ENCODE results near the gene ALG1L2. TPM values are rescaled to one million over a fixed set of nuclear protein-coding genes. Genes with fewer than 3 reads are reported as not detected.
"Not testable (repeated sequence)": the region's sequence is repeated elsewhere in the genome, so short reads cannot be mapped to it uniquely, and the experiment has no call there.

ALG1L2 gene
- total and polyA plus RNA-seq, 7 donors: 0.20 TPM; not detected in 6

- peak overlapping the region; percentile 85 to 89 (median 86) for H3K27ac ChIP-seq
- peaks cover 0 to 17% (median 14%) of the 10 kb centered on the region in 4 donors for H3K4me1 ChIP-seq
- peak overlapping the region; percentile 69 to 86 (median 78) for H3K4me3 ChIP-seq
- no peaks in the 10 kb centered on the region for H3K9me3 ChIP-seq
- DNase-seq: peak; percentile 100
- intact Hi-C loops (cut with DNase I): no loop called here
- H3K27me3 ChIP-seq: no peaks in the 10 kb centered on the region
- no peaks in the 10 kb centered on the region for H3K36me3 ChIP-seq
- TF ChIP-seq POLR2A (IDR thresholded peaks at IDR 0.05): no peak
- TF ChIP-seq, protein P1, sequence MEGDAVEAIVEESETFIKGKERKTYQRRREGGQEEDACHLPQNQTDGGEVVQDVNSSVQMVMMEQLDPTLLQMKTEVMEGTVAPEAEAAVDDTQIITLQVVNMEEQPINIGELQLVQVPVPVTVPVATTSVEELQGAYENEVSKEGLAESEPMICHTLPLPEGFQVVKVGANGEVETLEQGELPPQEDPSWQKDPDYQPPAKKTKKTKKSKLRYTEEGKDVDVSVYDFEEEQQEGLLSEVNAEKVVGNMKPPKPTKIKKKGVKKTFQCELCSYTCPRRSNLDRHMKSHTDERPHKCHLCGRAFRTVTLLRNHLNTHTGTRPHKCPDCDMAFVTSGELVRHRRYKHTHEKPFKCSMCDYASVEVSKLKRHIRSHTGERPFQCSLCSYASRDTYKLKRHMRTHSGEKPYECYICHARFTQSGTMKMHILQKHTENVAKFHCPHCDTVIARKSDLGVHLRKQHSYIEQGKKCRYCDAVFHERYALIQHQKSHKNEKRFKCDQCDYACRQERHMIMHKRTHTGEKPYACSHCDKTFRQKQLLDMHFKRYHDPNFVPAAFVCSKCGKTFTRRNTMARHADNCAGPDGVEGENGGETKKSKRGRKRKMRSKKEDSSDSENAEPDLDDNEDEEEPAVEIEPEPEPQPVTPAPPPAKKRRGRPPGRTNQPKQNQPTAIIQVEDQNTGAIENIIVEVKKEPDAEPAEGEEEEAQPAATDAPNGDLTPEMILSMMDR (IDR thresholded peaks at IDR 0.05): no peak
- TF ChIP-seq POLR2AphosphoS5 (IDR thresholded peaks at IDR 0.05): peak in 3 of 4 donors; percentile 42 to 52 (median 52)
- WGBS, 2 donors: 0% methylated on average over 54 of the region's 54 CpGs
Measured at GRCh38 chr3:130111185-130111864, 29.7 kb downstream of the ALG1L2 start.

DNA sequence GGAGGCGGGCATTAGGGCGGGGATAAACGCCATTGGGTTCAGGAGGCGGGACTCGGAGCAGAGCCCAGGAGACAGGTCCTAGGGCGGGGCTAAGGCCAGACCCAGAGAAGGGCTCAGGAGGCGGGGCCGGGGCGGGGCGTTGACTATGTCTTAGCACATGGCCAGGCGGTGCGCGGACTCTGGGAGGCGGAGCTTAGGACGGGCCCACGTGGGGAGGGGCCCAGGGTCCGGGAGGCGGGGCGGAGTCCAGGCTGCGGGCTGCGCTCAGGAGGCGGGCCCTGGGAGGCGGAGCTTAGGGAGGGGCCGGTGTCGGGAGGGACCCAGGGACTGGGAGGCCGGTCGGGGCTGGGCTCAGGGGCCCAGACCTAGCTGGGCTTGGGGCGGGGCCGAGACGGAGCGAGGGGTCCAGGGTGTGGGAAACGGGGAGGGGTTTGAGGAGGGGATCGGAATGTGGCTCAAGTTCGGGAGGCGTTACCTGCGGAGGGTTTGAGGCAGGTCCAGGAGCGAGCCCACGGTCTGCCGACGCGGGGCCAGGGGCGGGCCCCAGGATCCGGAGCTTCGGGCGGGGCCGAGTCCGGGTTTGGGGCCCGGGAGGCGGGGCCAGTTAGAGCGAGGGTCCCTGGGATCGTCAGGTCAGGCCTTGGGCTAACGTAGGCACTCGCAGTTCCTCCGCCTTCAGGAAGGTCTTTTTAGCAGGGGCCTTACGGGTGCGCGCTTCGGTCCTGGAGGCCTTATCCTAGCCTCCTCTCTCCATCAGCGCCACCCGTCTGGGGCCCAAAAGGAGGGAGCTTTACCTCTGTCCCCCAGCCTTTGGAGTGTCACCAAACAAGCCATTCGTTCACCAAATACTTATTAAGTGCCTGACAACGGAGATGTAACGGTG is 30.5 kb downstream of the ALG1L2 start:
- WGBS, 2 donors: 1% methylated on average over 63 of the region's 63 CpGs
- TF ChIP-seq POLR2A (IDR thresholded peaks at IDR 0.05): peak in 1 of 2 donors; percentile 46
- TF ChIP-seq POLR2AphosphoS5 (IDR thresholded peaks at IDR 0.05): peak; percentile 27 to 68 (median 52)
- peak overlapping the region; percentile 85 to 89 (median 86) for H3K27ac ChIP-seq
- peaks cover 0 to 17% (median 14%) of the 10 kb centered on the region in 4 donors for H3K4me1 ChIP-seq
- H3K36me3 ChIP-seq; intact Hi-C loops (cut with DNase I); H3K9me3 ChIP-seq; H3K27me3 ChIP-seq: not testable (repeated sequence)
- peak overlapping the region; percentile 69 to 86 (median 78) for H3K4me3 ChIP-seq
- peak; percentile 100 for DNase-seq

GRCh38 chr3:130112748-130113073 is 31.1 kb downstream of the ALG1L2 start:
- WGBS, 2 donors: 4 to 11% methylated on average over 7 of the region's 7 CpGs
- H3K36me3 ChIP-seq; intact Hi-C loops (cut with DNase I); H3K9me3 ChIP-seq; H3K27me3 ChIP-seq; DNase-seq: not testable (repeated sequence)
- Histone ChIP-seq H3K4me1 (peaks cover 0 to 17% (median 14%) of the 10 kb centered on the region in 4 donors), H3K27ac (peak overlapping the region; percentile 85 to 89 (median 86)), H3K4me3 (peak overlapping the region; percentile 61 to 86 (median 75))

- intact Hi-C loops (cut with DNase I); DNase-seq; H3K27me3 ChIP-seq; H3K9me3 ChIP-seq; H3K36me3 ChIP-seq; H3K4me3 ChIP-seq; H3K27ac ChIP-seq: not testable (repeated sequence)
- 80 to 85% methylated on average over 2 of the region's 2 CpGs for WGBS, 2 donors
- H3K4me1 ChIP-seq: peaks cover 0 to 19% (median 13%) of the 10 kb centered on the region in 4 donors
Measured at GRCh38 chr3:130115400-130115799, 33.8 kb downstream of the ALG1L2 start.

- Histone ChIP-seq H3K4me1 (peaks cover 0 to 8% (median 3%) of the 10 kb centered on the region in 4 donors), H3K9me3 (no peaks in the 10 kb centered on the region), H3K36me3 (no peaks in the 10 kb centered on the region), H3K4me3 (no peak overlapping the region), H3K27me3 (no peaks in the 10 kb centered on the region), H3K27ac (no peak overlapping the region)
- TF ChIP-seq, protein P1 (IDR thresholded peaks at IDR 0.05): no peak
- TF ChIP-seq POLR2A (IDR thresholded peaks at IDR 0.05) (no peak), EP300 (IDR thresholded peaks at IDR 0.05) (no peak), POLR2AphosphoS5 (IDR thresholded peaks at IDR 0.05) (no peak)
- intact Hi-C loops (cut with DNase I): no loop called here
- no peak for DNase-seq
Measured at GRCh38 chr3:130117933-130118332, 36.3 kb downstream of the ALG1L2 start.

DNA sequence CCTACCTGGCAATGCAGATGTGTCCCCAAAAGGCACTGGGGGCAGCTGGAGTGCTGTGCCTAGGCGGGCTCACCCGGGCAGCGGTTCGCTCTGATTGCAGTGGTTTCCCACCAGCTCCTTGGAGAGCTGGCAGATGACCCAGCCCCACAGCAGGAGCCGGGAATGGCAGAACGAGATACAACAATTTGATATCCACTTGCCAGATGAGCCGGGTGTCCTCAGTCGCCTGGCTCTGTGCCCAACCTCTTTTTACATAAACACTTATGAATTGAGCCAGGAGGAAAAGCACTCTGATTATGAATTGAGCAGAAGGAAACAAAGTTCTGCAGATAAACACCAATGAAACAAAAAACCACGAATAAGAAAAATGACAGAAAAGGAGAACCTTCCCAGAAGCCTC is 38.2 kb downstream of the ALG1L2 start:
- H3K9me3 ChIP-seq; H3K27me3 ChIP-seq; H3K4me3 ChIP-seq; H3K4me1 ChIP-seq; intact Hi-C loops (cut with DNase I); H3K36me3 ChIP-seq; H3K27ac ChIP-seq: not testable (repeated sequence)
- peak; percentile 71 for DNase-seq
- WGBS, 2 donors: 55 to 67% methylated on average over 9 of the region's 9 CpGs

- H3K36me3 ChIP-seq; H3K27me3 ChIP-seq; intact Hi-C loops (cut with DNase I); DNase-seq; H3K27ac ChIP-seq; H3K4me3 ChIP-seq; H3K9me3 ChIP-seq; H3K4me1 ChIP-seq: not testable (repeated sequence)
- WGBS, 2 donors: 89% methylated on average over 3 of the region's 3 CpGs
Measured at GRCh38 chr3:130120291-130120690, 38.7 kb downstream of the ALG1L2 start.

GRCh38 chr3:130122891-130123775 is 41.5 kb downstream of the ALG1L2 start:
- WGBS, 2 donors: 68 to 71% methylated on average over 17 of the region's 17 CpGs
- H3K27ac ChIP-seq, DNase-seq: not testable (repeated sequence)

GRCh38 chr3:130125406-130125805 is 43.8 kb downstream of the ALG1L2 start:
- H3K36me3 ChIP-seq; H3K4me3 ChIP-seq; H3K27ac ChIP-seq; H3K9me3 ChIP-seq; DNase-seq; intact Hi-C loops (cut with DNase I); H3K27me3 ChIP-seq; H3K4me1 ChIP-seq: not testable (repeated sequence)
- WGBS, 2 donors: 80% methylated on average over 2 of the region's 2 CpGs

More at GRCh38 chr3:130122891-130123775, 41.5 kb downstream of the ALG1L2 start:
- H3K36me3 ChIP-seq; H3K4me3 ChIP-seq; H3K27me3 ChIP-seq; intact Hi-C loops (cut with DNase I); H3K4me1 ChIP-seq; H3K9me3 ChIP-seq: not testable (repeated sequence)

Measured in sigmoid colon (tissue), 7 donors.